Measurements from ENCODE around the gene HERC6. TPM values are rescaled to one million over a fixed set of nuclear protein-coding genes. Genes with fewer than 3 reads are reported as not detected.

HERC6 gene
- total and polyA plus RNA-seq, 9 of the 15 experiments (the other 6 are each of a cell fraction or from before 2014, with no cell fraction given): 0.01 to 0.68 (median 0.15) TPM

- TF ChIP-seq LCOR (CRISPR knock-in tag; IDR thresholded peaks at IDR 0.05) (no peak), CUX1 (CRISPR knock-in tag; IDR thresholded peaks at IDR 0.05) (no peak), NEUROD1 (IDR thresholded peaks at IDR 0.05; ENCODE audit: borderline replicate concordance, low read depth, low read length, partially characterized antibody) (no peak), MEIS2 (IDR thresholded peaks at IDR 0.05; ENCODE audit: partially characterized antibody) (no peak), BRF1 (IDR thresholded peaks at IDR 0.05; ENCODE audit: borderline replicate concordance, extremely low read depth, insufficient read length) (no peak), ZNF253 (CRISPR knock-in tag; conservative IDR thresholded peaks at IDR 0.05) (no peak), HNRNPK (IDR thresholded peaks at IDR 0.05; ENCODE audit: low read depth, low read length, poor library complexity, severe bottlenecking) (no peak), TCF3 (CRISPR knock-in tag; IDR thresholded peaks at IDR 0.05) (no peak)
- no peaks in the 10 kb centered on the region for H3K9me3 ChIP-seq (replicated peaks; ENCODE audit: control insufficient read depth, insufficient read depth, low read depth, low read length)
- in situ Hi-C loops (cut with MboI): no loop called here
- H3K36me3 ChIP-seq (ENCODE audit: control insufficient read depth, insufficient read depth, low read length): no peaks in the 10 kb centered on the region
- H2AFZ ChIP-seq (ENCODE audit: low read depth, low read length): no peak overlapping the region
- DNase-seq (ENCODE audit: extremely low read depth in 1 of 4, low spot score in 3 of 4): no peak
- no peaks in the 10 kb centered on the region for H3K9me1 ChIP-seq (ENCODE audit: control insufficient read depth, insufficient read depth, low read length)
- no peak overlapping the region for H3K4me3 ChIP-seq
- no peaks in the 10 kb centered on the region for H3K79me2 ChIP-seq (ENCODE audit: control insufficient read depth, insufficient read depth, low read length)
- H4K20me1 ChIP-seq (replicated peaks; ENCODE audit: control insufficient read depth, insufficient read depth, low read length): no peaks in the 10 kb centered on the region
- no peaks in the 10 kb centered on the region for H3K4me1 ChIP-seq (replicated peaks in 1 of 2; ENCODE audit: control insufficient read depth in 2 of 2, insufficient read depth in 2 of 2, low read length in 2 of 2)
- H3K4me2 ChIP-seq (ENCODE audit: insufficient read depth, low read length): no peak overlapping the region
- BruUV-seq (replicated peaks): no TSS peak
- ATAC-seq: no peak
- H3K27ac ChIP-seq (ENCODE audit: extremely low read depth, low read depth, low read length): no peak overlapping the region
- WGBS (ENCODE audit: insufficient coverage, low coverage, missing lambda C conversion rate): 0% methylated on average over 1 of the region's 1 CpG
- FAIRE-seq: no peak
- CTCF ChIA-PET (ENCODE audit: low intra/inter-chr PET ratio): no interaction called here
- POLR2A ChIA-PET: no interaction called here
- peaks cover 2 to 4% of the 10 kb centered on the region in 2 experiments; a peak in 1 of 5 replicates for H3K27me3 ChIP-seq (ENCODE audit: control insufficient read depth in 2 of 2, insufficient read depth in 2 of 2, low read length in 2 of 2)
- intact Hi-C loops (cut with micrococcal nuclease): no loop called here
- H3K9ac ChIP-seq (ENCODE audit: insufficient read depth in 1 of 2, low read depth in 2 of 2, low read length in 2 of 2): no peak overlapping the region
Measured at GRCh38 chr4:88481537-88481936, 102.9 kb downstream of the HERC6 start.
